Measurements from ENCODE around the gene LYPD6B. TPM values are rescaled to one million over a fixed set of nuclear protein-coding genes. Genes with fewer than 3 reads are reported as not detected.

Gene LYPD6B
- total RNA-seq, 1 donor = 0.18 TPM

DNA sequence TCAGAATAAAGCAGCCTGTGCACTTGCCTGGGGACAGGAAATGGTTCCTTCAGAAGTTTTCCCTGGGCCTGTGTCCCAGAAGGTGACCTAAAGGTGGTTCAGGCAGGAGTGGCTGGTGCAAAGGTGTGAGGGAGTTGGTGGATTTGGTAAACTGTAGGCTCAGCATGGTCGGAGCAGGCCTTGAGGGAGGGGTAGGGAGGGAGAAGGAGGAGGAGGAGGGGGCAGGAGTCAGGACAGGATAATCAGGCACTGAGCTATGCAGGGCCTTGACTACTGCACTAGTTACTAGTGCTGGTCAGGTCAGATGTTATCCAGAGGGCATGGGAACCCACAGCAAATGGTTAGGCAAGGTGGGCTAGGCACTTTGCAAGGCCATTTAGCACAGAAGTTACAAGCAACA, 21.3 kb downstream of the LYPD6B start:
- TF ChIP-seq, protein P1, sequence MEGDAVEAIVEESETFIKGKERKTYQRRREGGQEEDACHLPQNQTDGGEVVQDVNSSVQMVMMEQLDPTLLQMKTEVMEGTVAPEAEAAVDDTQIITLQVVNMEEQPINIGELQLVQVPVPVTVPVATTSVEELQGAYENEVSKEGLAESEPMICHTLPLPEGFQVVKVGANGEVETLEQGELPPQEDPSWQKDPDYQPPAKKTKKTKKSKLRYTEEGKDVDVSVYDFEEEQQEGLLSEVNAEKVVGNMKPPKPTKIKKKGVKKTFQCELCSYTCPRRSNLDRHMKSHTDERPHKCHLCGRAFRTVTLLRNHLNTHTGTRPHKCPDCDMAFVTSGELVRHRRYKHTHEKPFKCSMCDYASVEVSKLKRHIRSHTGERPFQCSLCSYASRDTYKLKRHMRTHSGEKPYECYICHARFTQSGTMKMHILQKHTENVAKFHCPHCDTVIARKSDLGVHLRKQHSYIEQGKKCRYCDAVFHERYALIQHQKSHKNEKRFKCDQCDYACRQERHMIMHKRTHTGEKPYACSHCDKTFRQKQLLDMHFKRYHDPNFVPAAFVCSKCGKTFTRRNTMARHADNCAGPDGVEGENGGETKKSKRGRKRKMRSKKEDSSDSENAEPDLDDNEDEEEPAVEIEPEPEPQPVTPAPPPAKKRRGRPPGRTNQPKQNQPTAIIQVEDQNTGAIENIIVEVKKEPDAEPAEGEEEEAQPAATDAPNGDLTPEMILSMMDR (IDR thresholded peaks at IDR 0.05; ENCODE audit: insufficient read depth, low read length) = no peak
- H3K4me3 ChIP-seq (ENCODE audit: low read depth, low read length) = no peak overlapping the region
- no peak for DNase-seq (ENCODE audit: low read depth)

DNA sequence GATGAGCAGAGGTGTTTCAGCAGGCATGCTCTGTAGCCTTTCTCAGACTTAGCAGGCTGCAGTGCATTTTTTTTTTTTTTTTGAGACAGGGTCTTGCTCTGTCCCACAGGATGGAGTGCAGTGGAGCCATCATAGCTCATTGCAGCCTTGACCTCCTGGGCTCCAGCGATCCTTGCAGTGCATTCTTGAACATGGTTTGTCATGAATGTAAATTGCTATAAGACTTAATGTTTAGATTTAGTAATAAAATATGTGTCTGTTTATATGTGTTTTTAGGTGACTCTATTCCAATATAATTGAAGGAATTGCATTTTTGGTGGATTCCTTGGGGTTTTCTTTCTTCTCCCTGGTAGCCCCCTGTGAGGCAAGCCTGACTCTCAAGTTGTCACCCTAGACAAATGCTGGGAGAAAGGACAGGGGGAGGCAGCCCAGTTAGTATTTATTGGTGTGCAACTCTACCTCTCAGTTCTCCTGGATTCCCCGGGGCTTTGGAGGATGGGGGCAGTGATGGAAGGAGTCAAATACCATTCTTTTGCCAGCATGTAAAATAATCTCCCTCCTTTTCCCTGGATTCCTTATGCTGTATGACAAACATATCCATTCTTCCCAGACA, 22.7 kb downstream of the LYPD6B start:
- TF ChIP-seq, protein P1 (IDR thresholded peaks at IDR 0.05; ENCODE audit: insufficient read depth, low read length) = no peak
- no peak for DNase-seq (ENCODE audit: low read depth)
- no peak overlapping the region for H3K4me3 ChIP-seq (ENCODE audit: low read depth, low read length)

DNA sequence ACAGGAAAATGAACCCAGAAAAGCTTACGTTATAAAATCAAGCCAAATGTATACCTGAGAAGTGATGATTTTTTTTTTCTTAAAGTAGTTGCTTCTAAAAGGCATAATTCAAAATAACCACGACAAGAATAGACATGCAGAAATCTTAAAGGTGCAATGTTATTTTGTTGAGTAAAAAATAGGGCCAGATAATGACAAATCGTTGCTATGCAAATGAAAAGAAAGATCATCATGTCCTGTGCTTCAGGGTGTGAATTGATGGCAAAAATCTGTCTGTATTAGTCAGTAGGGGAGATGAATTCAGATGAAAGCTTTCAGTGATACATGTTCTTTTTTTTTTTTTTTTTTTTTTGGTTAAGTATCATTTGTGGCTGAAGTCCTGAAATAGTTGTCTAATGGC, 24.0 kb downstream of the LYPD6B start:
- no peak overlapping the region for H3K4me3 ChIP-seq (ENCODE audit: low read depth, low read length)
- DNase-seq (ENCODE audit: low read depth) = no peak
- TF ChIP-seq, protein P1 (IDR thresholded peaks at IDR 0.05; ENCODE audit: insufficient read depth, low read length) = no peak

DNA sequence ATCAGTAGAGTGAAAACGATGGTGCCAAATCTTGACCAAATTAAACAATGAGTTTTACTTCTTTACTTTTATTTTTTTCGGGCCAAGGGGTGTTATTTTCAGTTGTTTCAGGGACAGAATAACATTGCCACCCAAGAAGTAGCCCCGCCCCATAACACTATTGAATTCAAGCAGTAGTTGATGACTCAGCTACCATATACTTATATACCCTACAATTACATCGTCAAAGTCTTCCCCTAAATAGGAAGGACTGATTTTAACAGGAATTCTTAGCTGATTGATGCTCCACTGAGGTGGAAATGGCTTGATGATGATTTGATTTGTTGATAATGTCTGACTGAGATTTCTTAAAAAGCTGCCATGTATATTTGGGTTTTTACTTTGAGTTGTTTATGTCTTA, 24.7 kb downstream of the LYPD6B start:
- TF ChIP-seq, protein P1 (IDR thresholded peaks at IDR 0.05; ENCODE audit: insufficient read depth, low read length) = no peak
- no peak overlapping the region for H3K4me3 ChIP-seq (ENCODE audit: low read depth, low read length)
- no peak for DNase-seq (ENCODE audit: low read depth)

DNA sequence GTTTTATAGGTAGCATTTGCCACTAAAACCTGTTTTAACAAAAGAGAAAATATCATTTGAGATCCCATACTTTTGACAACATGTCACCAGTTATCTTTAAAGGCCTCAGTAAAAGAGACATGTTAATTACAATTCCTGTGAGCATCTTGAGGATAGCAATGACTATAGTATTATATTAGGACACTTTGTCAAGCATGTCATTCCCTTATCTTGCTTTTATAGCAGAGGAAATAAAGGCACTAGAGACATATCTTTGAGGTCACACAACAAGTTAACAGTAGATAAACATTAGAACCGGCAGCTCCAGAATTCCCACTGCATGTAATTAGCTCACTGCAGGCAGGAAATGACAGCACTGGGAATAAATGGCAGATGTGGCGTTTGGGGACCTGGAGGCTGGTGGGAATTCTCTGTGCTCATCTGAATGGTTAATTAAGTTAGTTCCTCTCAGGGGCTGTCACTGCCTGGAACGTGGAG, 25.9 kb downstream of the LYPD6B start:
- no peak overlapping the region for H3K4me3 ChIP-seq (ENCODE audit: low read depth, low read length)
- TF ChIP-seq, protein P1 (IDR thresholded peaks at IDR 0.05; ENCODE audit: insufficient read depth, low read length) = no peak
- DNase-seq (ENCODE audit: low read depth) = no peak

DNA sequence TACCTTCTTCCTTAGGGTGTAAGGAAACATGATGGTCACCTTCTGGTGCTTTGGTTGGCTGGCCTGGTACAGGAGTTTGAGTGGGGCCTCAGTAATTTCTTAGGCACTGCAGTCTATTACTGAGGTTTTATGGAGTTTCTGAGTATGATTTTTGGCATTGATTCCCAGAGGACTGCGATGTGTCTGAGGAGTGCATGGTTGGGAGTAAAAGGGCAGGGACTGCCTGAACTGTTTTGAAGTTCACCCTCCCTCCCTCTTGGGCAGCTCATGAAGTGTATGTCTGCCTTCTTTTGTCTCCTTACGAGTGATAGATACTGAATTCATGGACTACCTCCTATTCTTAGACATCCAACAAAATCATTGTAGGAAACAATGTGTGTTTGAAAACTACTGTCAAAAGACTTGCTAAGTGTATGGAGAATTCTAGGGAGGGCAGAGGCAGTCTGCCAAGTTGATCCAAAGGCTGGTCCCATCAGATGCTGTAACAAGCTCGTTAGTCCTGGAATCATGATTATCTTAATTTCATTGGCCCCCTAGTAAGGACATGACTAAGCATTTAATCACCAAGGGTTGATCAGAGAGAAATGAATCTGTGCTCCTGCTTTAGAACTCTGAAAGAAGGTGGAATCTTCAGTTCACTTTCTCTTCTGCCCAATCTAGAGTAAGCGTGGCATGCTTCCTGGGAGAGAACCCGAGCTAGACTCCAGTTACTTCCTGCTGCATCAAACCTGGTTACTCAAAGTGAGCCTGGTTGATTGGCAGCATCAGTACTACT, 26.5 kb downstream of the LYPD6B start:
- TF ChIP-seq, protein P1 (IDR thresholded peaks at IDR 0.05; ENCODE audit: insufficient read depth, low read length) = no peak
- H3K4me3 ChIP-seq (ENCODE audit: low read depth, low read length) = no peak overlapping the region
- DNase-seq (ENCODE audit: low read depth) = peak; percentile 52
